HepG2 (cell line): ENCODE measurements around the gene TMEM97. TPM values are rescaled to one million over a fixed set of nuclear protein-coding genes. Genes with fewer than 3 reads are reported as not detected.

Experiments used
- ARNT ChIP-seq: fragments of 450-650 bp; IDR thresholded peaks from 2 replicates; pipeline ENCODE4 v1.6.1; 2017
- BRCA1 ChIP-seq: sonication (generic); formaldehyde crosslinking; IDR thresholded peaks from 2 replicates; pipeline ENCODE4 v1.4.0; 2020; ENCODE audit warnings: missing genetic modification reagents
- CENPT ChIP-seq: sonication (generic); formaldehyde crosslinking; IDR thresholded peaks from 2 replicates; pipeline ENCODE4 v1.8.0; 2022; ENCODE audit warnings: low read depth, mild to moderate bottlenecking, moderate library complexity, missing genetic modification reagents
- HMG20A ChIP-seq: IDR thresholded peaks from 2 replicates; pipeline ENCODE4 v1.6.1; 2016; ENCODE audit warnings: borderline replicate concordance
- HNRNPUL1 ChIP-seq: fragments of 200-400 bp; formaldehyde crosslinking; IDR thresholded peaks from 2 replicates; pipeline ENCODE4 v1.6.1; 2017; ENCODE audit warnings: low read depth, mild to moderate bottlenecking, low read length, moderate library complexity
- JUN ChIP-seq: sonication (generic); formaldehyde crosslinking; IDR thresholded peaks from 2 replicates; pipeline ENCODE4 v1.4.0; 2020; ENCODE audit warnings: mild to moderate bottlenecking, missing genetic modification reagents
- SOX13 ChIP-seq, 3 experiments: fragments of 450-650 bp in 1 of 3; sonication (generic) in 1 of 3; formaldehyde crosslinking in 1 of 3; IDR thresholded peaks in 2 of 3; conservative IDR thresholded peaks in 1 of 3; 2 replicates each; pipeline versions ENCODE4 v1.5.0 to v1.6.1; 2016 to 2020; ENCODE audit warnings: antibody characterized with exemption in 1 of 3, mild to moderate bottlenecking in 1 of 3, missing compliant biosample characterization in 1 of 3, missing genetic modification reagents in 1 of 3, moderate library complexity in 1 of 3
- SRSF4 ChIP-seq: fragments of 200-400 bp; formaldehyde crosslinking; IDR thresholded peaks from one replicate; pipeline ENCODE4 v1.6.1; 2018; ENCODE audit warnings: mild to moderate bottlenecking, low read depth, low read length, moderate library complexity; ENCODE audit not compliant: poor library complexity, severe bottlenecking
- STAT5B ChIP-seq: sonication (generic); formaldehyde crosslinking; IDR thresholded peaks from 2 replicates; pipeline ENCODE4 v1.4.0; 2020; ENCODE audit warnings: missing genetic modification reagents
- ZNF569 ChIP-seq: sonication (generic); formaldehyde crosslinking; IDR thresholded peaks from 2 replicates; pipeline ENCODE4 v1.5.0; 2020; ENCODE audit warnings: mild to moderate bottlenecking, missing genetic modification reagents, moderate library complexity, borderline replicate concordance
- ZNF615 ChIP-seq: sonication (generic); formaldehyde crosslinking; IDR thresholded peaks from 2 replicates; pipeline ENCODE4 v1.5.0; 2020; ENCODE audit warnings: mild to moderate bottlenecking, missing genetic modification reagents, borderline replicate concordance
- ZNF713 ChIP-seq: sonication (generic); formaldehyde crosslinking; IDR thresholded peaks from 2 replicates; pipeline ENCODE4 v1.4.0; 2020; ENCODE audit warnings: mild to moderate bottlenecking, missing genetic modification reagents
- ZNF878 ChIP-seq: sonication (generic); formaldehyde crosslinking; IDR thresholded peaks from 2 replicates; pipeline ENCODE4 v1.8.1; 2023; ENCODE audit warnings: mild to moderate bottlenecking, missing genetic modification reagents, moderate library complexity
- ZSCAN29 ChIP-seq: sonication (generic); formaldehyde crosslinking; conservative IDR thresholded peaks from 2 replicates; pipeline ENCODE4 v1.4.0; 2020; ENCODE audit warnings: mild to moderate bottlenecking, missing genetic modification reagents
- polyA plus RNA-seq, 8 experiments: library from polyadenylated mRNA; depleted of rRNA in 3 of 8; stranded (reverse) in 7 of 8; unstranded in 1 of 8; fragments of >200 nt; fragmentation: Illumina TruSeq in 4 of 8; extraction: Trizol in 4 of 8; gene quantifications; 2 replicates each; pipeline versions ENCODE4 v1.2.1 to v1.2.3, GENCODE V29; 2011 to 2016; ENCODE audit warnings: low read depth in 4 of 8, missing spikeins in 1 of 8, mixed read lengths in 1 of 8; ENCODE audit not compliant: insufficient read depth in 1 of 8
- total RNA-seq, 5 experiments: library from RNA; depleted of rRNA; stranded (reverse); fragments of >200 nt; fragmentation: Illumina TruSeq; extraction: Trizol; gene quantifications; 2 replicates each; pipeline ENCODE4 v1.2.3, GENCODE V29; 2016; ENCODE audit warnings: low read depth in 1 of 5
- TF ChIP-seq, protein P1 (sequence below): fragments of 450-650 bp; IDR thresholded peaks from 2 replicates; pipeline ENCODE4 v1.6.1; 2017; ENCODE audit warnings: mild to moderate bottlenecking
- TF ChIP-seq, protein P2 (sequence below): sonication (generic); formaldehyde crosslinking; IDR thresholded peaks from 2 replicates; pipeline ENCODE4 v1.4.0; 2020; ENCODE audit warnings: missing genetic modification reagents
- TF ChIP-seq, protein P3 (sequence below): IDR thresholded peaks from 2 replicates; pipeline ENCODE4 v1.6.1; 2012; ENCODE audit warnings: low read length, improper control_type of control experiment

Gene TMEM97
- total and polyA plus RNA-seq, 2 of the 13 experiments (the other 11 are each of a cell fraction or from before 2014, with no cell fraction given) = 69.6 to 137 TPM

DNA sequence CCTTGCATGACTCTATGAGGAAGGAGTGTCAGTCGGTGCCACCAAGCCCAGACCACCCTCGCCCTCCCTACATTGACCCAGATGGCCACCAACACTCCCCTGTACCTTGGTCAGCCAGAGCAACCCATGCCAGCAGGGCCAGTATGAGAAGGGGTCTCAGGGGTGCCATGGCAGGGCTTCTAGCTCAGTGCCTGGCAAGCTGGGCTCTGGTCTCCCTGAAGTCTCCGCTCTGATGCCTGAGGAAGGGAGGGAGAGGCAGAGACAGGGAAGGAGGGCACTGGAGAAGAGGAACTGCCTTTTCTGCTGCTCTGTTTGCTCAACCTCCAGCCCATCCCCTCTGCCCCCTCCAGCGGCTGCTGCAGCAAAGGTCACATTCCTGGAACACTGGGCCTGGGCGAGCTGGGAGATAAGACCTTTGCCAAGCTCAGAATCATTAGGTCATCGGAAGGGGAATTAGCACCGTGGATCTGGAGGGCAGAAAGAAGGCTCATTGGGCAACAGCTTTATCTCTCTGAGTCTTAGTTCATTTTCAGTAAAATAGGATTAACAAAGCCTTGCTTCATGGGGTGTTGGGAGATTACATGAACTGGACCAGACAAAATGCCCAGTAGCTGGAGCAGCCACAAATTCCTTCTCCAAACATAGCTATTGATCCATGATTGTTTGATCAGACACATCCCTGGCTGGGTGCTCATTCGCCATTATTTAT, 51.2 kb downstream of the TMEM97 start, which contains the start of gene VTN (continued):
- TF ChIP-seq, protein P1, sequence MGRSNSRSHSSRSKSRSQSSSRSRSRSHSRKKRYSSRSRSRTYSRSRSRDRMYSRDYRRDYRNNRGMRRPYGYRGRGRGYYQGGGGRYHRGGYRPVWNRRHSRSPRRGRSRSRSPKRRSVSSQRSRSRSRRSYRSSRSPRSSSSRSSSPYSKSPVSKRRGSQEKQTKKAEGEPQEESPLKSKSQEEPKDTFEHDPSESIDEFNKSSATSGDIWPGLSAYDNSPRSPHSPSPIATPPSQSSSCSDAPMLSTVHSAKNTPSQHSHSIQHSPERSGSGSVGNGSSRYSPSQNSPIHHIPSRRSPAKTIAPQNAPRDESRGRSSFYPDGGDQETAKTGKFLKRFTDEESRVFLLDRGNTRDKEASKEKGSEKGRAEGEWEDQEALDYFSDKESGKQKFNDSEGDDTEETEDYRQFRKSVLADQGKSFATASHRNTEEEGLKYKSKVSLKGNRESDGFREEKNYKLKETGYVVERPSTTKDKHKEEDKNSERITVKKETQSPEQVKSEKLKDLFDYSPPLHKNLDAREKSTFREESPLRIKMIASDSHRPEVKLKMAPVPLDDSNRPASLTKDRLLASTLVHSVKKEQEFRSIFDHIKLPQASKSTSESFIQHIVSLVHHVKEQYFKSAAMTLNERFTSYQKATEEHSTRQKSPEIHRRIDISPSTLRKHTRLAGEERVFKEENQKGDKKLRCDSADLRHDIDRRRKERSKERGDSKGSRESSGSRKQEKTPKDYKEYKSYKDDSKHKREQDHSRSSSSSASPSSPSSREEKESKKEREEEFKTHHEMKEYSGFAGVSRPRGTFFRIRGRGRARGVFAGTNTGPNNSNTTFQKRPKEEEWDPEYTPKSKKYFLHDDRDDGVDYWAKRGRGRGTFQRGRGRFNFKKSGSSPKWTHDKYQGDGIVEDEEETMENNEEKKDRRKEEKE = no peak
- TF ChIP-seq HNRNPUL1 (no peak), SOX13 (IDR thresholded peaks at IDR 0.05) (peak; percentile 73), SOX13 (CRISPR knock-in tag; conservative IDR thresholded peaks at IDR 0.05 in 1 of 2, IDR thresholded peaks at IDR 0.05 in 1 of 2) (peak in 1 of 2 experiments; percentile 89; a peak in 2 of 4 replicates), BRCA1 (CRISPR knock-in tag) (0 out of 2 replicates have a peak, but pooled peaks have one; percentile 45), CENPT (no peak), ZNF569 (CRISPR knock-in tag) (no peak), HMG20A (CRISPR knock-in tag) (peak; percentile 85), ZNF615 (CRISPR knock-in tag) (0 out of 2 replicates have a peak, but pooled peaks have one; percentile 17), ARNT (no peak), ZNF878 (CRISPR knock-in tag) (no peak), ZSCAN29 (CRISPR knock-in tag) (peak; percentile 83; the same call in 1 of the 2 replicates), ZNF713 (CRISPR knock-in tag) (peak; percentile 54; the same call in 1 of the 2 replicates), SRSF4 (no peak), STAT5B (peak; percentile 20; the same call in 1 of the 2 replicates), JUN (CRISPR knock-in tag) (peak; percentile 87)
- TF ChIP-seq, protein P2, sequence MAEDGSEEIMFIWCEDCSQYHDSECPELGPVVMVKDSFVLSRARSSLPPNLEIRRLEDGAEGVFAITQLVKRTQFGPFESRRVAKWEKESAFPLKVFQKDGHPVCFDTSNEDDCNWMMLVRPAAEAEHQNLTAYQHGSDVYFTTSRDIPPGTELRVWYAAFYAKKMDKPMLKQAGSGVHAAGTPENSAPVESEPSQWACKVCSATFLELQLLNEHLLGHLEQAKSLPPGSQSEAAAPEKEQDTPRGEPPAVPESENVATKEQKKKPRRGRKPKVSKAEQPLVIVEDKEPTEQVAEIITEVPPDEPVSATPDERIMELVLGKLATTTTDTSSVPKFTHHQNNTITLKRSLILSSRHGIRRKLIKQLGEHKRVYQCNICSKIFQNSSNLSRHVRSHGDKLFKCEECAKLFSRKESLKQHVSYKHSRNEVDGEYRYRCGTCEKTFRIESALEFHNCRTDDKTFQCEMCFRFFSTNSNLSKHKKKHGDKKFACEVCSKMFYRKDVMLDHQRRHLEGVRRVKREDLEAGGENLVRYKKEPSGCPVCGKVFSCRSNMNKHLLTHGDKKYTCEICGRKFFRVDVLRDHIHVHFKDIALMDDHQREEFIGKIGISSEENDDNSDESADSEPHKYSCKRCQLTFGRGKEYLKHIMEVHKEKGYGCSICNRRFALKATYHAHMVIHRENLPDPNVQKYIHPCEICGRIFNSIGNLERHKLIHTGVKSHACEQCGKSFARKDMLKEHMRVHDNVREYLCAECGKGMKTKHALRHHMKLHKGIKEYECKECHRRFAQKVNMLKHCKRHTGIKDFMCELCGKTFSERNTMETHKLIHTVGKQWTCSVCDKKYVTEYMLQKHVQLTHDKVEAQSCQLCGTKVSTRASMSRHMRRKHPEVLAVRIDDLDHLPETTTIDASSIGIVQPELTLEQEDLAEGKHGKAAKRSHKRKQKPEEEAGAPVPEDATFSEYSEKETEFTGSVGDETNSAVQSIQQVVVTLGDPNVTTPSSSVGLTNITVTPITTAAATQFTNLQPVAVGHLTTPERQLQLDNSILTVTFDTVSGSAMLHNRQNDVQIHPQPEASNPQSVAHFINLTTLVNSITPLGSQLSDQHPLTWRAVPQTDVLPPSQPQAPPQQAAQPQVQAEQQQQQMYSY = no peak; the same call in 1 of the 2 replicates
- TF ChIP-seq, protein P3, sequence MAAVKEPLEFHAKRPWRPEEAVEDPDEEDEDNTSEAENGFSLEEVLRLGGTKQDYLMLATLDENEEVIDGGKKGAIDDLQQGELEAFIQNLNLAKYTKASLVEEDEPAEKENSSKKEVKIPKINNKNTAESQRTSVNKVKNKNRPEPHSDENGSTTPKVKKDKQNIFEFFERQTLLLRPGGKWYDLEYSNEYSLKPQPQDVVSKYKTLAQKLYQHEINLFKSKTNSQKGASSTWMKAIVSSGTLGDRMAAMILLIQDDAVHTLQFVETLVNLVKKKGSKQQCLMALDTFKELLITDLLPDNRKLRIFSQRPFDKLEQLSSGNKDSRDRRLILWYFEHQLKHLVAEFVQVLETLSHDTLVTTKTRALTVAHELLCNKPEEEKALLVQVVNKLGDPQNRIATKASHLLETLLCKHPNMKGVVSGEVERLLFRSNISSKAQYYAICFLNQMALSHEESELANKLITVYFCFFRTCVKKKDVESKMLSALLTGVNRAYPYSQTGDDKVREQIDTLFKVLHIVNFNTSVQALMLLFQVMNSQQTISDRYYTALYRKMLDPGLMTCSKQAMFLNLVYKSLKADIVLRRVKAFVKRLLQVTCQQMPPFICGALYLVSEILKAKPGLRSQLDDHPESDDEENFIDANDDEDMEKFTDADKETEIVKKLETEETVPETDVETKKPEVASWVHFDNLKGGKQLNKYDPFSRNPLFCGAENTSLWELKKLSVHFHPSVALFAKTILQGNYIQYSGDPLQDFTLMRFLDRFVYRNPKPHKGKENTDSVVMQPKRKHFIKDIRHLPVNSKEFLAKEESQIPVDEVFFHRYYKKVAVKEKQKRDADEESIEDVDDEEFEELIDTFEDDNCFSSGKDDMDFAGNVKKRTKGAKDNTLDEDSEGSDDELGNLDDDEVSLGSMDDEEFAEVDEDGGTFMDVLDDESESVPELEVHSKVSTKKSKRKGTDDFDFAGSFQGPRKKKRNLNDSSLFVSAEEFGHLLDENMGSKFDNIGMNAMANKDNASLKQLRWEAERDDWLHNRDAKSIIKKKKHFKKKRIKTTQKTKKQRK = no peak
